Caco-2 (cell line): Measurements from ENCODE around the gene TMA7B. TPM values are rescaled to one million over a fixed set of nuclear protein-coding genes. Genes with fewer than 3 reads are reported as not detected.

Experiments
- BruUV-seq: library from RNA; stranded (reverse); fragments of 400-500 nt; replicated peaks from 2 replicates; lab custom pipeline; 2021; lab: Mats Ljungman, UMichigan
- CTCF ChIA-PET: fragments of 300-600 bp; sonication (Branson Sonifier 250); formaldehyde crosslinking; loops from one replicate; lab custom pipeline; 2022; ENCODE audit warnings: antibody characterized with exemption; lab: Charles Lee
- POLR2A ChIA-PET: fragments of 300-600 bp; sonication (Branson Sonifier 250); formaldehyde crosslinking; loops from one replicate; lab custom pipeline; 2022; ENCODE audit warnings: antibody characterized with exemption; lab: Charles Lee
- DNase-seq, 2 experiments: peaks; one replicate each; pipeline versions ENCODE4 v3.0.0 to v3.0.0-alpha.2; 2020 to 2022
- H3K27me3 ChIP-seq: replicated peaks from 2 replicates; pipeline ENCODE4 v1.6.0; 2011; ENCODE audit warnings: low read length; ENCODE audit not compliant: control insufficient read depth, insufficient read depth
- H3K36me3 ChIP-seq: 2 replicates; pipeline ENCODE4 v1.5.1; 2011; ENCODE audit warnings: low read length; ENCODE audit not compliant: control insufficient read depth, insufficient read depth
- H3K4me1 ChIP-seq: fragments of 250-450 bp; sonication (Bioruptor Pico); 2 replicates; pipeline ENCODE4 v1.5.1; 2020; ENCODE audit warnings: mild to moderate bottlenecking
- H3K4me3 ChIP-seq: 2 replicates; pipeline ENCODE4 v1.5.1; 2011; ENCODE audit warnings: low read depth, mild to moderate bottlenecking, control low read depth, low read length
- H3K9me3 ChIP-seq: fragments of 250-450 bp; sonication (Bioruptor Pico); 2 replicates; pipeline ENCODE4 v1.5.1; 2020; ENCODE audit warnings: mild to moderate bottlenecking, moderate library complexity
- H3K27ac Mint-ChIP-seq: one replicate; pipeline ENCODE4 v1.8.0; 2022; ENCODE audit warnings: mixed read lengths; ENCODE audit not compliant: unreplicated experiment
- H3K27me3 Mint-ChIP-seq: one replicate; pipeline ENCODE4 v1.8.0; 2022; ENCODE audit warnings: mixed read lengths; ENCODE audit not compliant: insufficient read depth, unreplicated experiment
- H3K36me3 Mint-ChIP-seq: one replicate; pipeline ENCODE4 v1.8.0; 2022; ENCODE audit warnings: mild to moderate bottlenecking, mixed read lengths; ENCODE audit not compliant: insufficient read depth, unreplicated experiment
- H3K4me1 Mint-ChIP-seq: one replicate; pipeline ENCODE4 v1.8.0; 2022; ENCODE audit warnings: low read depth, mixed read lengths; ENCODE audit not compliant: unreplicated experiment
- H3K4me3 Mint-ChIP-seq: one replicate; pipeline ENCODE4 v1.8.0; 2022; ENCODE audit warnings: mild to moderate bottlenecking, moderate library complexity, mixed read lengths; ENCODE audit not compliant: unreplicated experiment
- H3K9me3 Mint-ChIP-seq: one replicate; pipeline ENCODE4 v1.8.0; 2022; ENCODE audit warnings: mixed read lengths; ENCODE audit not compliant: unreplicated experiment
- CTCF ChIP-seq, 2 experiments: fragments of 200-600 bp in 1 of 2; IDR thresholded peaks; 1 replicate in 1 of 2; 2 replicates in 1 of 2; pipeline versions ENCODE4 v1.5.1 to v1.8.0; 2011 to 2022; ENCODE audit warnings: antibody characterized with exemption in 1 of 2, control low read depth in 1 of 2, inconsistent platforms in 1 of 2, low read depth in 1 of 2, low read length in 1 of 2, mild to moderate bottlenecking in 1 of 2, moderate library complexity in 1 of 2; ENCODE audit not compliant: insufficient read depth in 1 of 2, severe bottlenecking in 1 of 2, unreplicated experiment in 1 of 2
- intact Hi-C: fragments of 100-400 bp; cut with micrococcal nuclease; formaldehyde crosslinking; loops from one replicate; pipeline ENCODE4 v1.10.0; 2022; ENCODE audit not compliant: unreplicated experiment
- total RNA-seq: library from RNA; stranded (reverse); gene quantifications from 2 replicates; pipeline ENCODE4 v1.2.3, GENCODE V29; 2022

Gene TMA7B
- total RNA-seq, 1 experiment from 2014 or later: not detected

- no peaks in the 10 kb centered on the region for H3K4me1 Mint-ChIP-seq
Measured at GRCh38 chr22:39980596-39980995, 20.4 kb downstream of the TMA7B start.

GRCh38 chr22:39983346-39983745 lies 23.1 kb downstream of the TMA7B start:
- Mint-ChIP-seq H3K27me3 (no peaks in the 10 kb centered on the region), H3K4me3 (no peak overlapping the region), H3K36me3 (no peaks in the 10 kb centered on the region), H3K4me1 (no peaks in the 10 kb centered on the region), H3K9me3 (no peaks in the 10 kb centered on the region), H3K27ac (no peak overlapping the region)
- no peak for TF ChIP-seq CTCF (IDR thresholded peaks at IDR 0.05; ENCODE audit: insufficient read depth in 1 of 2, low read depth in 1 of 2, low read length in 1 of 2, severe bottlenecking in 1 of 2, unreplicated experiment in 1 of 2)
- intact Hi-C loops: no loop called here
- H3K27me3 ChIP-seq: no peaks in the 10 kb centered on the region
- H3K4me1 ChIP-seq: no peaks in the 10 kb centered on the region
- no peaks in the 10 kb centered on the region for H3K9me3 ChIP-seq
- no peak overlapping the region for H3K4me3 ChIP-seq
- BruUV-seq: no TSS peak
- no peaks in the 10 kb centered on the region for H3K36me3 ChIP-seq
- CTCF ChIA-PET: no interaction called here
- POLR2A ChIA-PET: no interaction called here
- no peak for DNase-seq

More at GRCh38 chr22:39980596-39980995, 20.4 kb downstream of the TMA7B start:
- intact Hi-C loops: no loop called here
- TF ChIP-seq CTCF (IDR thresholded peaks at IDR 0.05; ENCODE audit: insufficient read depth in 1 of 2, low read depth in 1 of 2, low read length in 1 of 2, severe bottlenecking in 1 of 2, unreplicated experiment in 1 of 2): no peak
- H3K36me3 ChIP-seq: no peaks in the 10 kb centered on the region
- POLR2A ChIA-PET: no interaction called here
- BruUV-seq: no TSS peak
- H3K27me3 ChIP-seq: no peaks in the 10 kb centered on the region
- Mint-ChIP-seq H3K36me3 (no peaks in the 10 kb centered on the region), H3K9me3 (no peaks in the 10 kb centered on the region), H3K27me3 (peaks cover 3% of the 10 kb centered on the region), H3K4me3 (no peak overlapping the region), H3K27ac (no peak overlapping the region)
- no peaks in the 10 kb centered on the region for H3K4me1 ChIP-seq
- H3K9me3 ChIP-seq: no peaks in the 10 kb centered on the region
- DNase-seq: no peak
- H3K4me3 ChIP-seq: no peak overlapping the region
- CTCF ChIA-PET: no interaction called here

GRCh38 chr22:39984006-39984405 lies 23.8 kb downstream of the TMA7B start:
- H3K4me1 Mint-ChIP-seq: peaks cover 4% of the 10 kb centered on the region
- H3K36me3 Mint-ChIP-seq: no peaks in the 10 kb centered on the region
- H3K9me3 Mint-ChIP-seq: no peaks in the 10 kb centered on the region
- CTCF ChIA-PET: no interaction called here
- no peaks in the 10 kb centered on the region for H3K27me3 Mint-ChIP-seq
- no peaks in the 10 kb centered on the region for H3K4me1 ChIP-seq
- intact Hi-C loops: no loop called here
- H3K27ac Mint-ChIP-seq: no peak overlapping the region
- POLR2A ChIA-PET: no interaction called here
- H3K4me3 ChIP-seq: no peak overlapping the region
- DNase-seq: no peak
- H3K36me3 ChIP-seq: no peaks in the 10 kb centered on the region
- no TSS peak for BruUV-seq
- no peaks in the 10 kb centered on the region for H3K9me3 ChIP-seq
- no peaks in the 10 kb centered on the region for H3K27me3 ChIP-seq
- TF ChIP-seq CTCF (IDR thresholded peaks at IDR 0.05; ENCODE audit: insufficient read depth in 1 of 2, low read depth in 1 of 2, low read length in 1 of 2, severe bottlenecking in 1 of 2, unreplicated experiment in 1 of 2): no peak
- no peak overlapping the region for H3K4me3 Mint-ChIP-seq
